Muscle of leg (tissue), 16 donors: Measurements from ENCODE around the gene EPB41L3. TPM values are rescaled to one million over a fixed set of nuclear protein-coding genes. Genes with fewer than 3 reads are reported as not detected.
"Not testable (repeated sequence)": the region's sequence is repeated elsewhere in the genome, so short reads cannot be mapped to it uniquely, and the experiment has no call there.

Source experiments
- DNase-seq: peaks from one replicate; pipeline ENCODE4 v3.0.0; 2013
- H3K27ac ChIP-seq: one replicate; pipeline ENCODE4 v1.5.1; 2013; ENCODE audit warnings: mild to moderate bottlenecking, low read length, control low read depth
- H3K27me3 ChIP-seq: one replicate; pipeline ENCODE4 v1.6.1; 2013; ENCODE audit warnings: low read length; ENCODE audit not compliant: control insufficient read depth, insufficient read depth
- H3K36me3 ChIP-seq: one replicate; pipeline ENCODE4 v1.6.1; 2013; ENCODE audit warnings: low read length; ENCODE audit not compliant: control insufficient read depth, insufficient read depth
- H3K4me1 ChIP-seq: one replicate; pipeline ENCODE4 v1.6.1; 2013; ENCODE audit warnings: low read length; ENCODE audit not compliant: control insufficient read depth, insufficient read depth
- H3K4me3 ChIP-seq: one replicate; pipeline ENCODE4 v1.5.1; 2013; ENCODE audit warnings: low read length, control low read depth
- H3K9me3 ChIP-seq: replicated peaks from 2 replicates; pipeline ENCODE4 v1.6.1; 2013; ENCODE audit warnings: low read depth, low read length; ENCODE audit not compliant: control insufficient read depth
- WGBS: methylation state at CpG from one replicate; pipeline ENCODE4 v1.1.5; 2013; ENCODE audit warnings: missing lambda C conversion rate; ENCODE audit not compliant: insufficient coverage; 5-methylcytosine and 5-hydroxymethylcytosine counted together
- long read RNA-seq, 11 donors: transcript quantifications; one replicate each; lab custom pipeline, GENCODE V29; 2026
- polyA plus RNA-seq, 8 donors: library from polyadenylated mRNA; unstranded; fragments of 120-200 nt; gene quantifications; one replicate each; pipeline versions ENCODE4 v1.2.1 to v1.2.3, GENCODE V29; 2013; ENCODE audit warnings: inconsistent platforms in 1 of 8, low replicate concordance in 1 of 8; ENCODE audit not compliant: insufficient read length in 8 of 8, insufficient read depth in 1 of 8
- total RNA-seq: library from RNA; stranded (reverse); fragments of 120-200 nt; gene quantifications from one replicate; pipeline ENCODE4 v1.2.4, GENCODE V29; 2013

Gene EPB41L3
- total RNA-seq (80.6 TPM), polyA plus RNA-seq (100 to 1,000 TPM in 6 of 8 donors, 10 to 100 TPM in 2; 87.6 to 128 (median 118) TPM)
- long read RNA-seq, donor 1: 0 reads
- long read RNA-seq, donor 2, partial matches to known transcripts: 0 of 1 reads
- long read RNA-seq, donor 2, other reads (novel, unspliced or antisense): 0 of 1 reads
- long read RNA-seq, donor 3, full-length matches to known transcripts: 6 of 14 reads
- long read RNA-seq, donor 3, partial matches to known transcripts: 8 of 14 reads
- long read RNA-seq, donor 3, other reads (novel, unspliced or antisense): 0 of 14 reads
- long read RNA-seq, donor 4, partial matches to known transcripts: 6 of 6 reads
- long read RNA-seq, donor 4, other reads (novel, unspliced or antisense): 0 of 6 reads
- long read RNA-seq, donor 5, full-length matches to known transcripts: 10 of 147 reads
- long read RNA-seq, donor 5, partial matches to known transcripts: 137 of 147 reads
- long read RNA-seq, donor 5, other reads (novel, unspliced or antisense): 0 of 147 reads
- long read RNA-seq, donor 6, full-length matches to known transcripts: 8 of 137 reads
- long read RNA-seq, donor 6, partial matches to known transcripts: 129 of 137 reads
- long read RNA-seq, donor 6, other reads (novel, unspliced or antisense): 0 of 137 reads
- long read RNA-seq, donor 7, full-length matches to known transcripts: 2 of 2 reads
- long read RNA-seq, donor 7, partial matches to known transcripts: 0 of 2 reads
- long read RNA-seq, donor 7, other reads (novel, unspliced or antisense): 0 of 2 reads
- long read RNA-seq, donor 8: 0 reads
- long read RNA-seq, donor 9, full-length matches to known transcripts: 2 of 21 reads
- long read RNA-seq, donor 9, partial matches to known transcripts: 19 of 21 reads
- long read RNA-seq, donor 9, other reads (novel, unspliced or antisense): 0 of 21 reads
- long read RNA-seq, donor 10, full-length matches to known transcripts: 3 of 15 reads
- long read RNA-seq, donor 10, partial matches to known transcripts: 12 of 15 reads
- long read RNA-seq, donor 10, other reads (novel, unspliced or antisense): 0 of 15 reads
- long read RNA-seq, donor 11, partial matches to known transcripts: 0 of 1 reads
- long read RNA-seq, donor 11, other reads (novel, unspliced or antisense): 0 of 1 reads

GRCh38 chr18:5543773-5544389 is at the start of gene EPB41L3:
Gene EPB41L3, minus strand, starts transcription at chr18:5543997. Its CDS starts 54,814 bp downstream, at chr18:5489183.
- peak within 1 kb of the TSS; percentile 79 for H3K27ac ChIP-seq
- WGBS: under 1% methylated on average over 51 of the region's 57 CpGs
- no peaks in the 10 kb centered on the region for H3K4me1 ChIP-seq
- no peaks in the 10 kb centered on the region for H3K36me3 ChIP-seq
- H3K9me3 ChIP-seq: no peaks in the 10 kb centered on the region
- peaks cover 2% of the 10 kb centered on the region for H3K27me3 ChIP-seq
- peak within 1 kb of the TSS; percentile 63 for H3K4me3 ChIP-seq
- peak; percentile 74 for DNase-seq

- Histone ChIP-seq H3K27ac (no peak overlapping the region), H3K36me3 (no peaks in the 10 kb centered on the region), H3K9me3 (no peaks in the 10 kb centered on the region), H3K4me1 (no peaks in the 10 kb centered on the region), H3K27me3 (no peaks in the 10 kb centered on the region), H3K4me3 (no peak overlapping the region)
- no peak for DNase-seq
These were observed 44.7 kb upstream of the EPB41L3 start for GRCh38 chr18:5588529-5588928.

- Histone ChIP-seq H3K4me1 (peaks cover 6% of the 10 kb centered on the region), H3K36me3 (no peaks in the 10 kb centered on the region)
- 58% methylated on average over 2 of the region's 3 CpGs for WGBS
These were observed 41.9 kb upstream of the EPB41L3 start for GRCh38 chr18:5585653-5586052.

GRCh38 chr18:5584746-5585417 is 41.1 kb upstream of the EPB41L3 start:
- 94% methylated on average over 3 of the region's 7 CpGs for WGBS
- Histone ChIP-seq H3K27ac (no peak overlapping the region), H3K27me3 (no peaks in the 10 kb centered on the region), H3K9me3 (no peaks in the 10 kb centered on the region), H3K4me1 (peaks cover 6% of the 10 kb centered on the region), H3K4me3 (no peak overlapping the region), H3K36me3 (no peaks in the 10 kb centered on the region)
- peak; percentile 28 for DNase-seq

More at GRCh38 chr18:5585653-5586052, 41.9 kb upstream of the EPB41L3 start:
- H3K4me3 ChIP-seq: no peak overlapping the region
- no peaks in the 10 kb centered on the region for H3K27me3 ChIP-seq
- no peaks in the 10 kb centered on the region for H3K9me3 ChIP-seq
- DNase-seq: no peak
- no peak overlapping the region for H3K27ac ChIP-seq

- no peaks in the 10 kb centered on the region for H3K9me3 ChIP-seq
- H3K4me3 ChIP-seq: no peak overlapping the region
- H3K27ac ChIP-seq: peak overlapping the region; percentile 74
- peak; percentile 69 for DNase-seq
- no peaks in the 10 kb centered on the region for H3K27me3 ChIP-seq
- no peaks in the 10 kb centered on the region for H3K36me3 ChIP-seq
- WGBS: 38% methylated on average over 5 of the region's 10 CpGs
- peaks cover 6% of the 10 kb centered on the region for H3K4me1 ChIP-seq
These were observed 39.3 kb upstream of the EPB41L3 start for GRCh38 chr18:5582849-5583681.

- Histone ChIP-seq H3K4me3 (no peak overlapping the region), H3K27me3 (no peaks in the 10 kb centered on the region), H3K4me1 (peaks cover 6% of the 10 kb centered on the region), H3K9me3 (no peaks in the 10 kb centered on the region), H3K36me3 (no peaks in the 10 kb centered on the region), H3K27ac (peak overlapping the region; percentile 11)
- WGBS: 0% methylated on average over 1 of the region's 5 CpGs
- peak; percentile 69 for DNase-seq
These were observed 38.3 kb upstream of the EPB41L3 start for GRCh38 chr18:5582076-5582475.

- Histone ChIP-seq H3K4me1 (no peaks in the 10 kb centered on the region), H3K27ac (no peak overlapping the region), H3K4me3 (no peak overlapping the region), H3K9me3 (no peaks in the 10 kb centered on the region), H3K36me3 (no peaks in the 10 kb centered on the region), H3K27me3 (no peaks in the 10 kb centered on the region)
- DNase-seq: no peak
- no CpG with 5 or more reads among the region's 1 CpG for WGBS
These were observed 31.0 kb upstream of the EPB41L3 start for GRCh38 chr18:5574843-5575242.

GRCh38 chr18:5571666-5572065 is 27.9 kb upstream of the EPB41L3 start:
- H3K27ac ChIP-seq: peak overlapping the region; percentile 49
- no peaks in the 10 kb centered on the region for H3K36me3 ChIP-seq
- no peaks in the 10 kb centered on the region for H3K27me3 ChIP-seq
- H3K4me3 ChIP-seq: no peak overlapping the region
- H3K4me1 ChIP-seq: no peaks in the 10 kb centered on the region
- WGBS: no CpG with 5 or more reads among the region's 2 CpGs
- peak; percentile 89 for DNase-seq
- no peaks in the 10 kb centered on the region for H3K9me3 ChIP-seq

GRCh38 chr18:5570613-5571012 is 26.8 kb upstream of the EPB41L3 start:
- H3K27ac ChIP-seq, H3K9me3 ChIP-seq, H3K36me3 ChIP-seq, H3K27me3 ChIP-seq, H3K4me3 ChIP-seq, H3K4me1 ChIP-seq: not testable (repeated sequence)
- DNase-seq: peak; percentile 71
- WGBS: no CpG with 5 or more reads among the region's 2 CpGs
